Measurements from ENCODE around the gene SHQ1. TPM values are rescaled to one million over a fixed set of nuclear protein-coding genes. Genes with fewer than 3 reads are reported as not detected.

SHQ1 gene
- total RNA-seq, 2 donors from 2014 or later: 9.6 to 11.2 TPM

- Histone ChIP-seq H3K9me3 (no peaks in the 10 kb centered on the region), H3K27me3 (no peaks in the 10 kb centered on the region), H3K4me3 (no peak overlapping the region), H3K4me1 (peaks cover 7% of the 10 kb centered on the region), H3K36me3 (replicated peaks in 1 of 2; ENCODE audit: insufficient read depth in 1 of 2, low read depth in 2 of 2) (peaks cover 0 to 7% of the 10 kb centered on the region in 2 donors), H3K27ac (peak overlapping the region in 1 of 4 donors; percentile 10)
- TF ChIP-seq POLR2A (IDR thresholded peaks at IDR 0.05) (no peak), CTCF (IDR thresholded peaks at IDR 0.05) (peak in 5 of 7 experiments; percentile 6 to 50 (median 40))
- 16 to 26% methylated on average over 3 of the region's 3 CpGs for WGBS, 2 donors
- DNase-seq: peak; percentile 79 to 93 (median 88)
- intact Hi-C loops (cut with DNase I): no loop called here
- ATAC-seq: peak; percentile 81
Measured at GRCh38 chr3:72836923-72837322, 11.3 kb downstream of the SHQ1 start.

- DNase-seq (no peak), ATAC-seq (no peak)
- Histone ChIP-seq H3K4me1 (peaks cover 7% of the 10 kb centered on the region), H3K27me3 (no peaks in the 10 kb centered on the region), H3K4me3 (no peak overlapping the region), H3K9me3 (no peaks in the 10 kb centered on the region), H3K36me3 (replicated peaks in 1 of 2; ENCODE audit: insufficient read depth in 1 of 2, low read depth in 2 of 2) (peaks cover 0 to 7% of the 10 kb centered on the region in 2 donors), H3K27ac (peak overlapping the region in 1 of 4 donors; percentile 10)
- intact Hi-C loops (cut with DNase I): no loop called here
- 92 to 100% methylated on average over 3 of the region's 3 CpGs for WGBS, 2 donors
- no peak for TF ChIP-seq CTCF (IDR thresholded peaks at IDR 0.05)
- no peak for TF ChIP-seq POLR2A (IDR thresholded peaks at IDR 0.05)
Measured at GRCh38 chr3:72836416-72836815, 11.8 kb downstream of the SHQ1 start.

- H3K27me3 ChIP-seq: no peaks in the 10 kb centered on the region
- intact Hi-C loops (cut with DNase I): no loop called here
- no peak for ATAC-seq
- H3K27ac ChIP-seq: no peak overlapping the region
- peaks cover 0 to 4% (median 0%) of the 10 kb centered on the region in 3 donors for H3K9me3 ChIP-seq
- no peaks in the 10 kb centered on the region for H3K4me1 ChIP-seq
- DNase-seq: no peak
- H3K4me3 ChIP-seq: no peak overlapping the region
- H3K36me3 ChIP-seq (replicated peaks in 1 of 2; ENCODE audit: insufficient read depth in 1 of 2, low read depth in 2 of 2): peaks cover 0 to 2% of the 10 kb centered on the region in 2 donors
- TF ChIP-seq POLR2A (IDR thresholded peaks at IDR 0.05) (no peak), CTCF (IDR thresholded peaks at IDR 0.05) (no peak)
Measured at GRCh38 chr3:72830452-72831223, 17.6 kb downstream of the SHQ1 start.

GRCh38 chr3:72829701-72830100 is 18.5 kb downstream of the SHQ1 start:
- Histone ChIP-seq H3K27ac (no peak overlapping the region), H3K4me3 (no peak overlapping the region), H3K27me3 (no peaks in the 10 kb centered on the region), H3K36me3 (replicated peaks in 1 of 2; ENCODE audit: insufficient read depth in 1 of 2, low read depth in 2 of 2) (peaks cover 0 to 2% of the 10 kb centered on the region in 2 donors), H3K9me3 (peaks cover 0 to 4% (median 0%) of the 10 kb centered on the region in 3 donors), H3K4me1 (no peaks in the 10 kb centered on the region)
- no peak for TF ChIP-seq CTCF (IDR thresholded peaks at IDR 0.05)
- TF ChIP-seq POLR2A (IDR thresholded peaks at IDR 0.05): no peak
- DNase-seq: no peak
- ATAC-seq: no peak
- intact Hi-C loops (cut with DNase I): no loop called here
